IPS-15b (cell line): ENCODE results near the gene ZBTB17.

ENCODE experiments used
- H3K27me3 ChIP-seq: one replicate; pipeline ENCODE4 v1.6.1; 2013; ENCODE audit warnings: low read length; ENCODE audit not compliant: control insufficient read depth, insufficient read depth
- H3K36me3 ChIP-seq: one replicate; pipeline ENCODE4 v1.6.1; 2013; ENCODE audit warnings: low read length; ENCODE audit not compliant: control insufficient read depth, insufficient read depth
- H3K4me1 ChIP-seq: one replicate; pipeline ENCODE4 v1.6.1; 2013; ENCODE audit warnings: mild to moderate bottlenecking, low read length; ENCODE audit not compliant: control insufficient read depth, insufficient read depth
- H3K4me3 ChIP-seq: one replicate; pipeline ENCODE4 v1.5.1; 2013; ENCODE audit warnings: low read depth, low read length
- H3K9ac ChIP-seq: one replicate; pipeline ENCODE4 v1.6.1; 2013; ENCODE audit warnings: low read depth, mild to moderate bottlenecking, low read length
- H3K9me3 ChIP-seq: one replicate; pipeline ENCODE4 v1.6.1; 2013; ENCODE audit warnings: mild to moderate bottlenecking, low read length; ENCODE audit not compliant: control insufficient read depth, insufficient read depth

ZBTB17 gene

DNA sequence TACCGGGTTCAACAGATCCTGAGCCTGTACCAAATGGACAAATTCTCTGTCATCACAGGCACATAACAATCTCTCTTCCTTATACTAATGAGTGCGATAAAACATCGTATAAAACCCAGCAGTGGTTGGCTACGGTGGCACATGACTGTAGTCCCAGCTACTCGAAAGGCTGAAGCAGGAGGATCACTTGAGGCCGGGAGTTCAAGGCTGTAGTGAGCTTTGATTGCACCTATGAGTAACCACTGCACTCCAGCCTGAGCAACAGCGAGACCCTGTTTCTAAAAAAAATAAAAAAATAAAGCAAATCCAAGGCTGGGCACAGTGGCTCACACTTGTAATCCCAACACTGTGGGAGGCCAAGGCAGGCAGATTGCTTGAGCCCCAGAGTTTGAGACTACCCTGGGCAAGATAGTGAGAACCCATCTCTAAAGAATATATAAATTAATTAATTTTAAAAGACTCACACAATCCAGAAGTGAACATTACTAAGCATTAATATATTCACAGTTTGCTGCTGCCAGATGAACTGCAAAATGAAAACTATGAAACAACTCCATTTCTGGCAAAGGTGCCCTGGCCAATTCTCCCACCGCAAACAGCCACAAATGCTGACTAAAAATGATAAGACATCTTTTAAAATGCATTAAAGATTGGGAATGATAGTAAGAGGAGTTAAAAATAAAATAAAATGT, 13.1 kb downstream of the ZBTB17 start:
- no peaks in the 10 kb centered on the region for H3K9me3 ChIP-seq
- no peak overlapping the region for H3K9ac ChIP-seq
- H3K36me3 ChIP-seq = no peaks in the 10 kb centered on the region
- H3K27me3 ChIP-seq = peaks cover 8% of the 10 kb centered on the region
- H3K4me3 ChIP-seq = no peak overlapping the region
- H3K4me1 ChIP-seq = peaks cover 7% of the 10 kb centered on the region

DNA sequence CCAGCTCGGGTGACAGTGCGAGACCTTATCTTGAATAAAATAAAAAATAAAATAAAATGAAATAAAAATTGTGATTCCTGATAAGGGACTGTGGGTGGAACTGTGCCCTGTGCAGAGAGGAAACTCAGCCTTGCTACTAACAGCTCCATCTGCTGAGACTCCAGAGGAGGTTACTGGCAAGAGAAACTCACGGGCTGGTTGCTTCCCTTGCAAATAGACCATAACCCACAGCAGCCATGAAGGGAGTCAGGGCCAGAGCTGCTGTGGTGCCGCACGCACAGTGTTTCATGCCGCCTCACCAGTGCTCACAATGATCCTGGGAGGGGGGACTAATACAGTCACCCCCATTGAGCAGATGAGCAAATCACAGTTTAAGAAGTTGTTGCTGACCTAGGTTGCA, 13.7 kb downstream of the ZBTB17 start:
- peaks cover 8% of the 10 kb centered on the region for H3K27me3 ChIP-seq
- H3K4me3 ChIP-seq = no peak overlapping the region
- H3K9me3 ChIP-seq = no peaks in the 10 kb centered on the region
- no peak overlapping the region for H3K9ac ChIP-seq
- H3K36me3 ChIP-seq = no peaks in the 10 kb centered on the region
- H3K4me1 ChIP-seq = peaks cover 7% of the 10 kb centered on the region

DNA sequence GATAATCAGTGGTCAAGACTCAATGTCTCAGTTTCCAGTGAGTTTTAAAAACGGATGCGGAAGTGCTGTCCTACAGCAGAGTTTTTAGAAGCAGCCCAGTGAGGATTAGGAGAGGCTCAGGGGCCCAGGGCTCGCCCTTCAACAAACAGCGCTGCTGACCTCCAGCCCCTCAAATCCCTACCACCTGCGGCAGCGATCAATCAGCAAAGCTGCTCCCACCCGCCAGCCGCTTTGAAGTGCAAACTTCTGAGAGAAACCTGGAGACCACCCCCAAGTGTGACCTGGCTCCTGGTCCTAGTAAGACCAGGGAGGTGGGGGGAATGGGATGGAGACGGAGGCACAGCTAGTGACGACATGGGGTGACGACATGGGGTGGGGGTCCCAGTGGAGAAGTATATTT, 14.4 kb downstream of the ZBTB17 start:
- peaks cover 8% of the 10 kb centered on the region for H3K27me3 ChIP-seq
- peaks cover 7% of the 10 kb centered on the region for H3K4me1 ChIP-seq
- no peaks in the 10 kb centered on the region for H3K9me3 ChIP-seq
- H3K36me3 ChIP-seq = no peaks in the 10 kb centered on the region
- H3K4me3 ChIP-seq = no peak overlapping the region
- H3K9ac ChIP-seq = no peak overlapping the region

DNA sequence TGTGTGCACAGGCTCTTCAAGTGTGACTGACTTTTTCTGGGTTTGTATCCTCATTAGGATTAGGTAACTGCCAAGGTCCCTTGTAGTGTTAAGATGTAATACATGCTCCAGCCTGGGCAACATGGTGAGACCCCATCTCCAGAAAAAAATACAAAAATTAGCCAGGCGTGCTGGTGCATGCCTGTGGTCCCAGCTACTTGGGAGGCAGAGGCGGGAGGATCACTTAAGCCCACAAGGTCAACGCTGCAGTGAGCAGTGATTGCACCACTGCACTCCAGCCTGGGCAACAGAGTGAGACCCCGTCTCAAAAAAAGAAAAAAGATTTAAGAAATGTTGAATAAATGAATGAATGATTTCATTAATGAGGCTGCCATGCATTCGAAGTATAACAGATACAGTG, 15.1 kb downstream of the ZBTB17 start:
- Histone ChIP-seq H3K36me3 (no peaks in the 10 kb centered on the region), H3K27me3 (peaks cover 8% of the 10 kb centered on the region), H3K4me1 (peaks cover 7% of the 10 kb centered on the region), H3K9me3 (no peaks in the 10 kb centered on the region), H3K4me3 (no peak overlapping the region), H3K9ac (no peak overlapping the region)

DNA sequence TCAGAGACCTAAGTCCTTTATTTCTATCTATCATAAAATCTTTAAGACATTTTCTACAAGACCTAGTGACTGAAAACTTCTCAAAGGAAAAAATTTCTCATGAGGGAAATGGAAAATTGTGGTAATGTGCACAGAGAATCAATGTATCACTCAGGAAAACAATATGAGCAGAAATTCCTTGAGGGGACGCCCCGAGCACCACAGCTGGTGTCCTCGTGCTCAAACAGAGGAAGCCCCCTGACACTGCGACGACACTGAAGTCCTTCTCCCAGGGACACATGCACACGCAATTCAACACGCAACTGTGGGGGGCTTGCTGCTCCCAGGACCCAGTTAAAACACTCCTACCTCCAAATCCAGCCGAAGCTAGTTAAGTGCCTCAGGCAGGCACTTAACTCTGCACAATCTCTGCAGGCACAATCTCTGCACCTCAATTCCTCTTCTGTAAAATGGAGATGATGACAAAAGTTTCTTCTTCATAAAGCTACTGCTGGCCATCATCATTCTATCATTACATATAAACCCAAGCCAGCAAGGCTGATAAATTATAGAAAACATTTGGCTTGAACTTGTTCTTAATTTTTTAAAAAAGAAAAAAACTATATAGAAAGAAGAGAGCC, 16.0 kb downstream of the ZBTB17 start:
- Histone ChIP-seq H3K4me3 (no peak overlapping the region), H3K9me3 (no peaks in the 10 kb centered on the region), H3K4me1 (peaks cover 7% of the 10 kb centered on the region), H3K9ac (no peak overlapping the region), H3K27me3 (peaks cover 8% of the 10 kb centered on the region), H3K36me3 (no peaks in the 10 kb centered on the region)

DNA sequence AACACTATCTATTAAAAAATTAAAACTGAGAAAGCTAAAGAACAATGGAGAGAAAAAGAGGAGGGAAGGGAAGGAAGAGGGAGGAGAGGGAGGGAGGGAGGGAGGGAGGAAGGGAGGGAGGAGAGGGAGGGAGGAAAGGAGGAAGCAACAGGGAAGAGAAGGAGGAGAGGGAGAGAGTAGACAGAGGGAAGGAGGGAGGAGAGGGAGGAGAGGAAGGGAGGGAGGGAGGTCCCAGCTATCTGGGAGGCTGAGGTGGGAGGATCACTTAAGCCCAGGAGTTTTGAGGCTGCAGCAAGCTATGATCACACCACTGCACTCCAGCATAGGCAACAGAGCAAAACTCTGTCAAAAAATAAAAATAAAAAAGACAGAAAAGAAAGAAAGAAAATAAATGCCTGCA, 16.5 kb downstream of the ZBTB17 start:
- Histone ChIP-seq H3K9ac (no peak overlapping the region), H3K4me1 (peaks cover 7% of the 10 kb centered on the region), H3K9me3 (no peaks in the 10 kb centered on the region), H3K27me3 (peaks cover 8% of the 10 kb centered on the region), H3K4me3 (no peak overlapping the region), H3K36me3 (no peaks in the 10 kb centered on the region)

DNA sequence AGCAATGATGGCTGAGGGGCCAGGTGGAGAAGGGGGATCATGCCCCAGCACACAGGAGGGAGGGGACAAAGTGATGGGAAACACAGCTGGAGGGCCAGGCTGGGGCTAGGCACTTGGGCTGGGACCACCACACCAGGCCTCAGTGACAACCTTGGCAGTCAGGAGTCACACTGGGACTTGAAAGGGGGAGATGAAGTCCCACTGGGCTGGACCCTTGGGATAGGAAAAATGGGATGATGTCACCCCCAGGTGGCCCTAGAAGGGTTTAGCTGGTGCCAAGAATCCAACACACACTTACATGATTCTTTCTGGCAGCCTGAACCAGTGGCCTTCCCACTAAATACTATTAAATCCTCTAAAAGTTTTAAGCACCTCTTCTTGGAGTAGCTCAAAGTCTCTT, 17.1 kb downstream of the ZBTB17 start:
- Histone ChIP-seq H3K9ac (no peak overlapping the region), H3K9me3 (no peaks in the 10 kb centered on the region), H3K4me1 (peaks cover 7% of the 10 kb centered on the region), H3K36me3 (no peaks in the 10 kb centered on the region), H3K4me3 (no peak overlapping the region), H3K27me3 (peaks cover 8% of the 10 kb centered on the region)

DNA sequence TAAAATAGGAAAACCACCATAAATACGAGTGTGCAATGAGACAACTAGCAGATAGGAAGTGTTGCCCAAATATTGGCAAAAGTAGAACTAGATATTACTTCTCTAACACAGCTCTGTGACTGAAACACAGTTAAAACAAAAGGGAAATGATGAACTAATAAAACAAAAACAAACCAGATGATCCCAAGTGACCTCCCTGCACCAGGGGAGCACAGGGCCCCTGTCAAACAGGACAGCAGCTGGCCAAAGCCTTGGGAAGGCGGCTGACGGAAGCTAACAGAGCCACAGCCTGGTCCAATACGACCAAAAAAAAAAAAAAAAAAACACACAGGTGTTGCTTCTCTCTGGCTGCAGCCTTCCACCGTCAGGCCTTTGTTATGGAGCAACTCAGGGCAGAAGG, 17.8 kb downstream of the ZBTB17 start:
- no peak overlapping the region for H3K9ac ChIP-seq
- no peaks in the 10 kb centered on the region for H3K36me3 ChIP-seq
- H3K4me3 ChIP-seq = no peak overlapping the region
- H3K4me1 ChIP-seq = peaks cover 7% of the 10 kb centered on the region
- H3K9me3 ChIP-seq = no peaks in the 10 kb centered on the region
- peaks cover 8% of the 10 kb centered on the region for H3K27me3 ChIP-seq

DNA sequence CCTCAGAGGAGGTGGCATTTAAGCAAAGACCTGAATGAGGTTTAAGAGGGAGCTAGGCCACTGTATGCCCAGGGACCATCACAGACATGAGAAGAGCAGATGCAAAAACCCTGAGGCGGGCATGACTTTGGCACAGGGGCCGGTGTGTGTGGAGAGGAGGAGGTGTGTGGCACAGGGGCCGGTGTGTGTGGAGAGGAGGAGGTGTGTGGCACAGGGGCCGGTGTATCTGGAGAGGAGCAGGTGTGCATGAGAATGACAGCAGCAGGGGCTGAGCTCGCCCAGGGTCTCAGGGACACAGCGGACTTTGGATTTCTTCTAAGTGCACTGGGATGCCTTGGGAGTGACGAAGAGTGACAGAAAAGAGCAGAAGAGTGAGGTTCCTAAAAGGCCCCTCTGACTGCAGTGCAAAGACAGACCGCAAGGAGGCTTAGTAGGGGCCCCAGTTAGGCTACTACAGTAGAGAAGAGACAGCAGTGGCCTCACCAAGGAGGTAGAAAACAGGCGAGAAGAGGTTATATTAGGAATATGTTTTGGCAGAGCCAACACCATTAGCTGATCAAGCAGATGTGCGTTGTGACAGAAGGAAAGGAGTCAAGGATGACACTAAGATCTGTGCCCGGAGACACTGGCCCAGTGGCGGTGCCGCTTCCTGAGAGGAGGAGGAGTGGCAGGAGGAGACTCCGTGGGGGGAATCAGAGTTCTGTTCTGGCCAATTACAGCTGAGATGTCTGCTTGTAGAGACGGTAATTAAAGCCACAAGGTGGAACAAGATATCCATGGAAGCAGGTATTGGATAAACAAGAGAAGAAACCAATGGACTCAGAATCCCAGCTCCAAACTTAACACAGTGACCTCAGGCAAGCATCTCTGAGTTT, 18.4 kb downstream of the ZBTB17 start:
- peaks cover 7% of the 10 kb centered on the region for H3K4me1 ChIP-seq
- no peaks in the 10 kb centered on the region for H3K36me3 ChIP-seq

DNA sequence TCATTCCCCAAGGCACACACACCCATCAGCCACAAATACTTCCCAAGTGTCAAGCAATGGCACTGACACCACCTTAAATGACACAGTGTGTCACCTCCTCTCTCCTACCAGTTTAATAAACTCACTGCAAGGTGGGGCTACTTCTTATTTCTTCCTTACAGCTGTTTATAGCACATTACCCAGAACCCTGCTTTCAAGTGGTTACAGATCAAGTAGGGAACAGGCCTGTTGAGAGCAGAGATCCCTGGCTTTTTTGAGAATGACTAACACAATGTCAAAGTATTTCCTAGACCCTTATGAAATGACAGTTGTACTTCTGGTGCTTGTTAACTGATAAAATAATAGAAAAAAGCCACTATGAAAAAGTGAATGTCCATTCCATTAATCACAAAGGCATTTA, 19.8 kb downstream of the ZBTB17 start:
- no peaks in the 10 kb centered on the region for H3K9me3 ChIP-seq
- no peak overlapping the region for H3K4me3 ChIP-seq
- no peaks in the 10 kb centered on the region for H3K36me3 ChIP-seq
- peaks cover 8% of the 10 kb centered on the region for H3K27me3 ChIP-seq
- peaks cover 5% of the 10 kb centered on the region for H3K4me1 ChIP-seq
- H3K9ac ChIP-seq = no peak overlapping the region

More for the DNA sequence above, 18.4 kb downstream of the ZBTB17 start:
- Histone ChIP-seq H3K9ac (no peak overlapping the region), H3K4me3 (no peak overlapping the region), H3K9me3 (no peaks in the 10 kb centered on the region), H3K27me3 (peaks cover 8% of the 10 kb centered on the region)

DNA sequence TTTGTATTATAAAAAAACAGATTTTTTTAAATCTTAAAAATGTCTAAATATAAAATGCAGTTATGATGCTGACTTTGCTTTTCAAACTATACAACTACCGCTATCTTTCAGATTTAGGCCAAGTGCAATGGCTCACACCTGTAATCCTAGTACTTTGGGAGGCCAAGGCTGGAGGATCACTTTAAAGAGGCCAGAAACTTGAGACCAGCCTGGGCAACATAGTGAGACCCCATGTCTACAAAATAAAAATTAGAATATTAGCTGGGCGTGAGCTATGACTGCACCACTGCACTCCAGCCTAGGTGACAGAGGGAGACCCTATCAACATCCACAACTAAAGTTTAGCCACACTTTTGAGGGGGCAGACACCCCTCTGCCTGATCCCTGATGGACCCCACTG, 20.3 kb downstream of the ZBTB17 start:
- no peaks in the 10 kb centered on the region for H3K9me3 ChIP-seq
- peaks cover 7% of the 10 kb centered on the region for H3K27me3 ChIP-seq
- no peak overlapping the region for H3K4me3 ChIP-seq
- no peak overlapping the region for H3K9ac ChIP-seq
- peaks cover 3% of the 10 kb centered on the region for H3K4me1 ChIP-seq
- no peaks in the 10 kb centered on the region for H3K36me3 ChIP-seq

DNA sequence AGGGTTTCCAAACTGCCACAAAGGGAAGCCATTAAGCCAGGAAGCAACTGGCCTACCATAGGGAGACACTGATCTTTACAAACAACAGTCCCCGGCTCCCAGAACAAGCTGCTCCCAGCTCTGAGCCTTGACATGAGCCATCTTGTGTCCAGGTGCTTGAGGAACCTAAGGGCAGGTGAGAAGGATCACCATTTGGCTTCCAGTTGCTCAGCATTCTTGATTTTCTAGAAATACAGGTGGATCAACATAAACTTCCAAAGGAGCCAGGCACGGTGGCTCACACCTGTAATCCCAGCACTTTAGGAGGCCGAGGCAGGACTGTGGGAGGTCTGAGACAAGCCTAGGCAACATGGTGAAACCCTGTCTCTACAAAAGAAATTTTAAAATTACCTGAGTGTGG, 21.6 kb downstream of the ZBTB17 start:
- Histone ChIP-seq H3K9ac (no peak overlapping the region), H3K36me3 (no peaks in the 10 kb centered on the region), H3K27me3 (no peaks in the 10 kb centered on the region), H3K4me3 (no peak overlapping the region), H3K4me1 (peaks cover 6% of the 10 kb centered on the region), H3K9me3 (no peaks in the 10 kb centered on the region)
